ENCODE data around the gene SRSF4. TPM values are rescaled to one million over a fixed set of nuclear protein-coding genes. Genes with fewer than 3 reads are reported as not detected.

SRSF4 gene
- total and polyA plus RNA-seq, 2 of the 8 experiments (the other 6 are each of a cell fraction or from before 2014, with no cell fraction given): 34.9 to 86.5 TPM

- H3K4ac ChIP-seq (replicated peaks; ENCODE audit: insufficient read length, low read depth, low read length): no peak overlapping the region
- ChIA-PET POLR2A (ENCODE audit: partially characterized antibody) (no interaction called here), CTCF (ENCODE audit: partially characterized antibody) (interaction anchor here (1.5 to 5.1 kb wide), 4 partner anchors 82 to 238 kb away, joined by 5 to 18 read pairs (median 11); no protein-coding TSS in a partner anchor)
- no peaks in the 10 kb centered on the region for H3K9me3 ChIP-seq (ENCODE audit: insufficient read depth in 2 of 2, low read depth in 1 of 2, low read length in 1 of 2)
- no peak overlapping the region for H3K23ac ChIP-seq (ENCODE audit: insufficient read length)
- H3K9ac ChIP-seq (replicated peaks in 1 of 4; ENCODE audit: extremely low read depth in 1 of 4, low read depth in 3 of 4, low read length in 3 of 4): no peak overlapping the region
- WGBS, 2 experiments (ENCODE audit: extremely low coverage in 1 of 2, insufficient coverage in 1 of 2, insufficient read length in 1 of 2, insufficient replicate concordance in 2 of 2, low coverage in 1 of 2, low lambda C conversion rate in 2 of 2, missing lambda C conversion rate in 1 of 2): 95% methylated on average over 1 of the region's 1 CpG; no CpG with 5 or more reads in 1 of the 2 experiments
- H3K27me3 ChIP-seq (replicated peaks in 1 of 4; ENCODE audit: control insufficient read depth in 3 of 4, extremely low read depth in 1 of 4, insufficient read depth in 3 of 4, low read length in 3 of 4): no peaks in the 10 kb centered on the region
- no peak overlapping the region for H3K4me2 ChIP-seq (ENCODE audit: insufficient read depth in 1 of 2, low read depth in 2 of 2, low read length in 2 of 2)
- H2AK5ac ChIP-seq (ENCODE audit: low read depth, low read length): no peak overlapping the region
- no peaks in the 10 kb centered on the region for H4K20me1 ChIP-seq (replicated peaks in 1 of 2; ENCODE audit: control insufficient read depth in 1 of 2, insufficient read depth in 2 of 2, low read length in 2 of 2)
- H4K91ac ChIP-seq (replicated peaks; ENCODE audit: insufficient read length, low read length): no peak overlapping the region
- H3K23me2 ChIP-seq (ENCODE audit: low read depth, low read length): no peaks in the 10 kb centered on the region
- H3K18ac ChIP-seq (ENCODE audit: extremely low read depth, low read length): no peak overlapping the region
- DNase-seq (ENCODE audit: low read depth in 1 of 2, low spot score in 2 of 2): no peak
- H3K79me2 ChIP-seq (ENCODE audit: control insufficient read depth in 1 of 2, insufficient read depth in 2 of 2, low read length in 2 of 2): no peaks in the 10 kb centered on the region
- H4K5ac ChIP-seq (ENCODE audit: insufficient read length, low read depth, low read length): no peak overlapping the region
- H2BK120ac ChIP-seq (replicated peaks; ENCODE audit: low read depth, low read length): no peak overlapping the region
- peaks cover 2 to 6% (median 4%) of the 10 kb centered on the region in 4 experiments; a peak in 6 of 8 replicates for H3K36me3 ChIP-seq (ENCODE audit: control insufficient read depth in 2 of 4, insufficient read depth in 4 of 4, low read length in 3 of 4)
- H2BK15ac ChIP-seq (ENCODE audit: low read length): no peak overlapping the region
- no peak overlapping the region for H3K14ac ChIP-seq (ENCODE audit: insufficient read length)
- H2BK20ac ChIP-seq (ENCODE audit: low read length): no peak overlapping the region
- no peak overlapping the region for H4K8ac ChIP-seq (ENCODE audit: extremely low read depth, insufficient read depth, low read length)
- H3K79me1 ChIP-seq (ENCODE audit: low read depth, low read length): no peaks in the 10 kb centered on the region
- no peak overlapping the region for H3K56ac ChIP-seq (replicated peaks; ENCODE audit: insufficient read length, low read depth, low read length)
- H2BK5ac ChIP-seq (ENCODE audit: low read depth, low read length): no peak overlapping the region
- H3K4me3 ChIP-seq (ENCODE audit: extremely low read depth in 1 of 4, insufficient read depth in 2 of 4, low read depth in 3 of 4, low read length in 4 of 4): no peak overlapping the region
- TF ChIP-seq ASH2L (IDR thresholded peaks at IDR 0.05; ENCODE audit: low read length): no peak
- TF ChIP-seq SIX5 (IDR thresholded peaks at IDR 0.05; ENCODE audit: low read depth, low read length): no peak
- no peak for TF ChIP-seq CBX8 (IDR thresholded peaks at IDR 0.05; ENCODE audit: borderline replicate concordance, low read depth, low read length)
- no peak for TF ChIP-seq ZNF274 (IDR thresholded peaks at IDR 0.05; ENCODE audit: borderline replicate concordance, extremely low read depth, low read length)
- no peak for TF ChIP-seq CEBPB (IDR thresholded peaks at IDR 0.05; ENCODE audit: low read depth, low read length)
- TF ChIP-seq RBBP5 (IDR thresholded peaks at IDR 0.05; ENCODE audit: borderline replicate concordance, low read depth, low read length): no peak
- no peak for TF ChIP-seq MAX (IDR thresholded peaks at IDR 0.05)
- peaks cover 2 to 7% (median 3%) of the 10 kb centered on the region in 4 experiments; a peak in 4 of 7 replicates for H3K4me1 ChIP-seq (replicated peaks in 1 of 4; ENCODE audit: control insufficient read depth in 3 of 4, insufficient read depth in 4 of 4, low read length in 3 of 4)
- FAIRE-seq: no peak
- no peak overlapping the region for H3K27ac ChIP-seq (ENCODE audit: low read depth, low read length)
- no peak overlapping the region for H2BK12ac ChIP-seq (ENCODE audit: low read depth, low read length)
- H2AFZ ChIP-seq (ENCODE audit: low read length): no peak overlapping the region
Observed at GRCh38 chr1:29114654-29115053, 67.0 kb downstream of the SRSF4 start.

Data from H1 (cell line).